Measurements from ENCODE around the gene PRR13. TPM values are rescaled to one million over a fixed set of nuclear protein-coding genes. Genes with fewer than 3 reads are reported as not detected.

PRR13 gene
- total and polyA plus RNA-seq, 2 of the 13 experiments (the other 11 are each of a cell fraction or from before 2014, with no cell fraction given): 65.0 to 102 TPM

GRCh38 chr12:53441040-53441833, at the start of gene PRR13 (continued):
- TF ChIP-seq, protein P1, sequence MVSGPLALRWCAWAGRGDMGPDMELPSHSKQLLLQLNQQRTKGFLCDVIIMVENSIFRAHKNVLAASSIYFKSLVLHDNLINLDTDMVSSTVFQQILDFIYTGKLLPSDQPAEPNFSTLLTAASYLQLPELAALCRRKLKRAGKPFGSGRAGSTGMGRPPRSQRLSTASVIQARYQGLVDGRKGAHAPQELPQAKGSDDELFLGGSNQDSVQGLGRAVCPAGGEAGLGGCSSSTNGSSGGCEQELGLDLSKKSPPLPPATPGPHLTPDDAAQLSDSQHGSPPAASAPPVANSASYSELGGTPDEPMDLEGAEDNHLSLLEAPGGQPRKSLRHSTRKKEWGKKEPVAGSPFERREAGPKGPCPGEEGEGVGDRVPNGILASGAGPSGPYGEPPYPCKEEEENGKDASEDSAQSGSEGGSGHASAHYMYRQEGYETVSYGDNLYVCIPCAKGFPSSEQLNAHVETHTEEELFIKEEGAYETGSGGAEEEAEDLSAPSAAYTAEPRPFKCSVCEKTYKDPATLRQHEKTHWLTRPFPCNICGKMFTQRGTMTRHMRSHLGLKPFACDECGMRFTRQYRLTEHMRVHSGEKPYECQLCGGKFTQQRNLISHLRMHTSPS (CRISPR knock-in tag; IDR thresholded peaks at IDR 0.05; ENCODE audit: low read depth): no peak
- TF ChIP-seq, protein P2, sequence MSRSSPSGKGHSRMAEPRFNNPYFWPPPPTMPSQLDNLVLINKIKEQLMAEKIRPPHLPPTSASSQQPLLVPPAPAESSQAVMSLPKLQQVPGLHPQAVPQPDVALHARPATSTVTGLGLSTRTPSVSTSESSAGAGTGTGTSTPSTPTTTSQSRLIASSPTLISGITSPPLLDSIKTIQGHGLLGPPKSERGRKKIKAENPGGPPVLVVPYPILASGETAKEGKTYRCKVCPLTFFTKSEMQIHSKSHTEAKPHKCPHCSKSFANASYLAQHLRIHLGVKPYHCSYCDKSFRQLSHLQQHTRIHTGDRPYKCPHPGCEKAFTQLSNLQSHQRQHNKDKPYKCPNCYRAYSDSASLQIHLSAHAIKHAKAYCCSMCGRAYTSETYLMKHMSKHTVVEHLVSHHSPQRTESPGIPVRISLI (CRISPR knock-in tag; IDR thresholded peaks at IDR 0.05; ENCODE audit: borderline replicate concordance): no peak; the same call in 1 of the 2 replicates
- TF ChIP-seq KDM4B (CRISPR knock-in tag; IDR thresholded peaks at IDR 0.05) (no peak), ZNF878 (CRISPR knock-in tag; IDR thresholded peaks at IDR 0.05) (peak; percentile 42; the same call in 1 of the 2 replicates), ZNF746 (CRISPR knock-in tag; IDR thresholded peaks at IDR 0.05) (no peak), ONECUT2 (CRISPR knock-in tag; IDR thresholded peaks at IDR 0.05) (no peak), POGZ (CRISPR knock-in tag; IDR thresholded peaks at IDR 0.05) (no peak), FOSL2 (CRISPR knock-in tag; IDR thresholded peaks at IDR 0.05) (no peak), ZNF136 (CRISPR knock-in tag; IDR thresholded peaks at IDR 0.05; ENCODE audit: low read depth) (0 out of 2 replicates have a peak, but pooled peaks have one; percentile 40), ZNF713 (CRISPR knock-in tag; IDR thresholded peaks at IDR 0.05) (no peak), KLF12 (CRISPR knock-in tag; IDR thresholded peaks at IDR 0.05; ENCODE audit: borderline replicate concordance) (no peak), GATAD2A (CRISPR knock-in tag; IDR thresholded peaks at IDR 0.05) (peak; percentile 57; the same call in 1 of the 2 replicates), ZFX (CRISPR knock-in tag; IDR thresholded peaks at IDR 0.05; ENCODE audit: low read depth) (peak; percentile 63; the same call in 1 of the 2 replicates), RBAK (CRISPR knock-in tag; IDR thresholded peaks at IDR 0.05) (no peak), HNRNPL (IDR thresholded peaks at IDR 0.05; ENCODE audit: low read depth, low read length) (no peak), ZFP90 (CRISPR knock-in tag; IDR thresholded peaks at IDR 0.05; ENCODE audit: borderline replicate concordance) (0 out of 2 replicates have a peak, but pooled peaks have one; percentile 5), MLX (CRISPR knock-in tag; IDR thresholded peaks at IDR 0.05) (no peak), ELF1 (CRISPR knock-in tag; IDR thresholded peaks at IDR 0.05) (peak; percentile 86), ZBTB26 (CRISPR knock-in tag; IDR thresholded peaks at IDR 0.05; ENCODE audit: borderline replicate concordance) (no peak; the same call in 1 of the 2 replicates), ZNF768 (CRISPR knock-in tag; IDR thresholded peaks at IDR 0.05) (no peak)
- TF ChIP-seq, protein P3, sequence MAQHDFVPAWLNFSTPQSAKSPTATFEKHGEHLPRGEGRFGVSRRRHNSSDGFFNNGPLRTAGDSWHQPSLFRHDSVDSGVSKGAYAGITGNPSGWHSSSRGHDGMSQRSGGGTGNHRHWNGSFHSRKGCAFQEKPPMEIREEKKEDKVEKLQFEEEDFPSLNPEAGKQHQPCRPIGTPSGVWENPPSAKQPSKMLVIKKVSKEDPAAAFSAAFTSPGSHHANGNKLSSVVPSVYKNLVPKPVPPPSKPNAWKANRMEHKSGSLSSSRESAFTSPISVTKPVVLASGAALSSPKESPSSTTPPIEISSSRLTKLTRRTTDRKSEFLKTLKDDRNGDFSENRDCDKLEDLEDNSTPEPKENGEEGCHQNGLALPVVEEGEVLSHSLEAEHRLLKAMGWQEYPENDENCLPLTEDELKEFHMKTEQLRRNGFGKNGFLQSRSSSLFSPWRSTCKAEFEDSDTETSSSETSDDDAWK (CRISPR knock-in tag; IDR thresholded peaks at IDR 0.05): no peak
- TF ChIP-seq, protein P4, sequence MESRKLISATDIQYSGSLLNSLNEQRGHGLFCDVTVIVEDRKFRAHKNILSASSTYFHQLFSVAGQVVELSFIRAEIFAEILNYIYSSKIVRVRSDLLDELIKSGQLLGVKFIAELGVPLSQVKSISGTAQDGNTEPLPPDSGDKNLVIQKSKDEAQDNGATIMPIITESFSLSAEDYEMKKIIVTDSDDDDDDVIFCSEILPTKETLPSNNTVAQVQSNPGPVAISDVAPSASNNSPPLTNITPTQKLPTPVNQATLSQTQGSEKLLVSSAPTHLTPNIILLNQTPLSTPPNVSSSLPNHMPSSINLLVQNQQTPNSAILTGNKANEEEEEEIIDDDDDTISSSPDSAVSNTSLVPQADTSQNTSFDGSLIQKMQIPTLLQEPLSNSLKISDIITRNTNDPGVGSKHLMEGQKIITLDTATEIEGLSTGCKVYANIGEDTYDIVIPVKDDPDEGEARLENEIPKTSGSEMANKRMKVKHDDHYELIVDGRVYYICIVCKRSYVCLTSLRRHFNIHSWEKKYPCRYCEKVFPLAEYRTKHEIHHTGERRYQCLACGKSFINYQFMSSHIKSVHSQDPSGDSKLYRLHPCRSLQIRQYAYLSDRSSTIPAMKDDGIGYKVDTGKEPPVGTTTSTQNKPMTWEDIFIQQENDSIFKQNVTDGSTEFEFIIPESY (CRISPR knock-in tag; IDR thresholded peaks at IDR 0.05): no peak

Data from HepG2 (cell line).